Measurements from ENCODE around the gene GABRA5. TPM values are rescaled to one million over a fixed set of nuclear protein-coding genes. Genes with fewer than 3 reads are reported as not detected.

The GABRA5 gene
- total RNA-seq, 4 donors from 2014 or later, result not detected

GRCh38 chr15:26970712-26971210 lies 103.9 kb downstream of the GABRA5 start, which contains the start of gene GABRG3:
Gene GABRG3 (plus strand): TSS chr15:26971181.
- intact Hi-C loops (cut with DNase I; ENCODE audit: low total_unique reads), result no loop called here
- WGBS, 2 donors, result 4 to 5% methylated on average over 25 to 26 of the region's 33 CpGs
- TF ChIP-seq POLR2A (IDR thresholded peaks at IDR 0.05) (no peak), CTCF (IDR thresholded peaks at IDR 0.05) (no peak)
- H3K4me3 ChIP-seq (ENCODE audit: low read depth, poor library complexity, severe bottlenecking), result no peak within 1 kb of the TSS
- DNase-seq (ENCODE audit: low spot score in 2 of 2), result no peak

- no peak for TF ChIP-seq CTCF (IDR thresholded peaks at IDR 0.05)
- no peak for TF ChIP-seq POLR2A (IDR thresholded peaks at IDR 0.05)
- intact Hi-C loops (cut with DNase I; ENCODE audit: low total_unique reads), result no loop called here
- WGBS, 2 donors, result 8 to 16% methylated on average over 15 to 40 of the region's 72 CpGs
- DNase-seq (ENCODE audit: low spot score in 2 of 2), result no peak
- H3K4me3 ChIP-seq (ENCODE audit: low read depth, poor library complexity, severe bottlenecking), result no peak overlapping the region
These were observed 104.6 kb downstream of the GABRA5 start for GRCh38 chr15:26971271-26972018.

DNA sequence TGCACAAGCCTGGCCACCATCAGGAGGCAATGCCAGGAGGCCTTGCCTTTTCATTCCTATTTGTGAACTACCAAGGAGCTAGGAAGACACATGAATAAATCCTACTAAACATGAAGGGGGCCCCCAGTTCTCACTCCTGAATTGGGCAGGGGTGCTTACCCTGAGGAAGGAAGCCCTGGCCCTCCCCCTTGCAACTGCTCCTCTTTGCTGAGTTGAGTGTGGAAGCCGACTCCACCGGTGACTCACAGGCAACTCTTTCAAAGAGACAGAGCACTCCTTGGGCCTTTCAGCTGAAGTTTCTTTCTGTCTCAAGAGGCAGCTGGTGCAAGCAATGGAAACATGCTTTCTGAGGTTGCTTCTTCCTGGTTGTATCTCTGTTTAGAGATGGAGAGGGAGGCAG lies 105.8 kb downstream of the GABRA5 start:
- no peak overlapping the region for H3K4me3 ChIP-seq (ENCODE audit: low read depth, poor library complexity, severe bottlenecking)
- DNase-seq (ENCODE audit: low spot score in 2 of 2), result no peak
- TF ChIP-seq POLR2A (IDR thresholded peaks at IDR 0.05) (no peak), CTCF (IDR thresholded peaks at IDR 0.05) (no peak)
- 20 to 42% methylated on average over 2 of the region's 2 CpGs for WGBS, 2 donors
- intact Hi-C loops (cut with DNase I; ENCODE audit: low total_unique reads), result no loop called here

DNA sequence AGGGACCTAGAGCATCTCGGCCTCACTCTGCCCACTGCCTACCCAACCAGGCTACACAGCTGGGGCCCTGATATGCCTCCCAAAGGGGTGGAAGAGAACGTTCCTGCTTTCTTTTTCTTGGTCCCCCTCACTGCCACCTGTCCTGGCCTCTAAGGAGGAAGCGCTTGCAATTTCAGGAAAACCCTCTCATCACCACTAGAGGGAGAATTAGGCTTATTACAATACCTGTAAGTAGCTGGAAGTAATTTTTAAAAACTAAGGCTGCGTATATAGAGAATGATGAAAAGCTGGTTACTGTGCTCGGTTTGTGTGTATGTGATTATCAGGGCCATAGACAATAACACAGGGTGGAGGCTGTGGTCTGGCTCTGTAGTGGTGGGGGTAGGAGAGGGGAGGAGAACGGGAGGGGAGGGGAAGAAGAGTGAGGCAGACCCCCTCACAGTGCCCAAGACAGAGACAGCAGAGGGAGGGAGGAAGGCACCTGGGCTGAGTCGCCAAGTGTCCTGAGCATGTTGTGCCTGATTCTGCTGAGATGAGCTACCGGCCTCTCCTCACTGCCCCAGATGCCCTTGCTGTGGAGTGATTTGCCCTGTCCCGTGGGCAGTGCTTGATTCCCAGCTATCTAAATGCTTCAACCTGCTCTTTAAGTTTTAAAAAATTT lies 107.4 kb downstream of the GABRA5 start:
- 26 to 35% methylated on average over 9 of the region's 9 CpGs for WGBS, 2 donors
- TF ChIP-seq CTCF (IDR thresholded peaks at IDR 0.05), result no peak
- TF ChIP-seq POLR2A (IDR thresholded peaks at IDR 0.05), result no peak
- DNase-seq (ENCODE audit: low spot score in 2 of 2), result no peak
- intact Hi-C loops (cut with DNase I; ENCODE audit: low total_unique reads), result no loop called here
- H3K4me3 ChIP-seq (ENCODE audit: low read depth, poor library complexity, severe bottlenecking), result no peak overlapping the region

DNA sequence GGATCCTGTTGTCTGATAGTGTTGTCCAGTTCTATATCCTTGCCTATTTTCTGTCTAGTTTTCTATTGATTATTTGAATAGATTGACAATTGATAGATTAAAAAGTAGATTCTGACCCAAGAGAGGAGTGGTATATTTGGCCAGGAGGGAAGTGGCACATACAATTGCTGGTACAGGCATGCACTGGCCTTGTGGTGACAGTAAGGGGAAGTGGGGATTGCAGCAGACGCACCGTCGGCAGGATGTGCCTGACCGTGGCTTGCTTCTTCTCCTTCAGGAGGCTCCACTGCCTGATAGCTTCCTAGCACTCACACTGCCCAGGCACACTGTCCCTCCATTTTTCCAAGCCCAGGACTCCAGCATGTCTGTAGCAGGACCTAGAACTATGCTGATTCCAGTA lies 114.6 kb downstream of the GABRA5 start:
- WGBS, 2 donors, result 80 to 83% methylated on average over 4 of the region's 4 CpGs

More for the DNA sequence above, 114.6 kb downstream of the GABRA5 start:
- H3K4me3 ChIP-seq (ENCODE audit: low read depth, poor library complexity, severe bottlenecking), result no peak overlapping the region
- TF ChIP-seq CTCF (IDR thresholded peaks at IDR 0.05), result no peak
- TF ChIP-seq POLR2A (IDR thresholded peaks at IDR 0.05), result no peak
- intact Hi-C loops (cut with DNase I; ENCODE audit: low total_unique reads), result no loop called here
- no peak for DNase-seq (ENCODE audit: low spot score in 2 of 2)
